HEK293 (cell line): ENCODE measurements around the gene SSPN.

Experiments
- CTCF ChIA-PET: fragments of 350-600 bp; formaldehyde crosslinking; extraction: SDS; loops from one replicate; lab custom pipeline; 2021; ENCODE audit warnings: antibody characterized with exemption; lab: Yijun Ruan, JAX
- POLR2A ChIA-PET: fragments of 300-600 bp; formaldehyde crosslinking; extraction: SDS; loops from one replicate; lab custom pipeline; 2020; ENCODE audit warnings: antibody characterized with exemption, inconsistent platforms; lab: Yijun Ruan, JAX
- H3K27ac ChIP-seq: fragments of 200-500 bp; sonication (Bioruptor generic); 2 replicates; pipeline ENCODE4 v1.5.1; 2014; ENCODE audit warnings: low read depth, low read length, control low read depth, inconsistent platforms; ENCODE audit errors: extremely low read depth
- H3K36me3 ChIP-seq, 2 experiments: fragments of 200-500 bp in 1 of 2; sonication (Bioruptor generic) in 1 of 2; 1 replicate in 1 of 2; 2 replicates in 1 of 2; pipeline ENCODE4 v1.5.1; 2014 to 2017; ENCODE audit warnings: inconsistent platforms in 2 of 2, low read length in 2 of 2; ENCODE audit not compliant: control insufficient read depth in 2 of 2, insufficient read depth in 1 of 2
- H3K4me1 ChIP-seq: fragments of 200-500 bp; sonication (Bioruptor generic); 2 replicates; pipeline ENCODE4 v1.5.1; 2014; ENCODE audit warnings: mild to moderate bottlenecking, low read length, inconsistent platforms; ENCODE audit not compliant: control insufficient read depth, insufficient read depth
- H3K4me3 ChIP-seq: 2 replicates; pipeline ENCODE4 v1.5.1; 2011; ENCODE audit warnings: low read depth, mild to moderate bottlenecking, control low read depth, low read length, moderate library complexity
- H3K9me3 ChIP-seq: fragments of 200-500 bp; sonication (Bioruptor generic); 2 replicates; pipeline ENCODE4 v1.5.1; 2014; ENCODE audit warnings: low read depth, low read length, inconsistent platforms; ENCODE audit not compliant: control insufficient read depth, insufficient read depth
- HOXC10 ChIP-seq: sonication (generic); formaldehyde crosslinking; IDR thresholded peaks from 2 replicates; pipeline ENCODE4 v1.8.1; 2023; ENCODE audit warnings: mild to moderate bottlenecking, missing genetic modification reagents
- IKZF3 ChIP-seq: fragments of 450-650 bp; IDR thresholded peaks from 2 replicates; pipeline ENCODE4 v1.5.0; 2018; ENCODE audit warnings: missing biosample characterization, mild to moderate bottlenecking, missing genetic modification characterization, moderate library complexity
- MEIS1 ChIP-seq: sonication (generic); formaldehyde crosslinking; IDR thresholded peaks from 2 replicates; pipeline ENCODE4 v1.8.1; 2022; ENCODE audit warnings: missing genetic modification reagents, mild to moderate bottlenecking, borderline replicate concordance
- SETDB1 ChIP-seq: IDR thresholded peaks from one replicate; pipeline ENCODE4 v1.6.1; 2017; ENCODE audit warnings: mild to moderate bottlenecking, low read length, moderate library complexity, mixed read lengths; ENCODE audit not compliant: insufficient read length
- SP7 ChIP-seq: fragments of 450-650 bp; formaldehyde crosslinking; IDR thresholded peaks from 2 replicates; pipeline ENCODE4 v1.5.1; 2016; ENCODE audit warnings: missing biosample characterization, missing genetic modification characterization
- TRIM28 ChIP-seq: IDR thresholded peaks from 2 replicates; pipeline ENCODE4 v1.6.1; 2011; ENCODE audit warnings: low read length, control low read depth, borderline replicate concordance
- ZFHX2 ChIP-seq: fragments of 450-650 bp; formaldehyde crosslinking; conservative IDR thresholded peaks from 2 replicates; pipeline ENCODE4 v1.5.1; 2016; ENCODE audit warnings: missing biosample characterization, missing genetic modification characterization
- ZNF223 ChIP-seq: fragments of 450-650 bp; formaldehyde crosslinking; IDR thresholded peaks from 2 replicates; pipeline ENCODE4 v1.5.1; 2016; ENCODE audit warnings: missing biosample characterization, missing genetic modification characterization
- ZNF266 ChIP-seq: fragments of 450-650 bp; formaldehyde crosslinking; IDR thresholded peaks from 2 replicates; pipeline ENCODE4 v1.5.1; 2016; ENCODE audit warnings: missing biosample characterization, missing genetic modification characterization, low read depth
- ZNF292 ChIP-seq: fragments of 450-650 bp; formaldehyde crosslinking; IDR thresholded peaks from 2 replicates; pipeline ENCODE4 v1.5.1; 2016; ENCODE audit warnings: low read depth, missing biosample characterization, missing genetic modification characterization, borderline replicate concordance
- ZNF501 ChIP-seq: fragments of 450-650 bp; formaldehyde crosslinking; IDR thresholded peaks from 2 replicates; pipeline ENCODE4 v1.5.1; 2016; ENCODE audit warnings: missing biosample characterization, missing genetic modification characterization
- ZNF560 ChIP-seq: fragments of 450-650 bp; formaldehyde crosslinking; IDR thresholded peaks from 2 replicates; pipeline ENCODE4 v1.5.1; 2017; ENCODE audit warnings: missing biosample characterization, missing genetic modification characterization, borderline replicate concordance
- ZNF654 ChIP-seq: fragments of 450-650 bp; formaldehyde crosslinking; IDR thresholded peaks from 2 replicates; pipeline ENCODE4 v1.5.1; 2016; ENCODE audit warnings: low read depth, missing biosample characterization, missing genetic modification characterization
- ZNF791 ChIP-seq: fragments of 450-650 bp; formaldehyde crosslinking; IDR thresholded peaks from 2 replicates; pipeline ENCODE4 v1.5.1; 2016; ENCODE audit warnings: missing biosample characterization, missing genetic modification characterization
- TF ChIP-seq, protein P1 (sequence below): fragments of 450-650 bp; formaldehyde crosslinking; IDR thresholded peaks from 2 replicates; pipeline ENCODE4 v1.5.1; 2016; ENCODE audit warnings: missing biosample characterization, missing genetic modification characterization
- TF ChIP-seq, protein P2 (sequence below): fragments of 450-650 bp; formaldehyde crosslinking; conservative IDR thresholded peaks from 2 replicates; pipeline ENCODE4 v1.5.1; 2016; ENCODE audit warnings: low read depth, missing biosample characterization, missing genetic modification characterization
- TF ChIP-seq, protein P3 (sequence below): fragments of 450-650 bp; formaldehyde crosslinking; IDR thresholded peaks from 2 replicates; pipeline ENCODE4 v1.5.1; 2016; ENCODE audit warnings: missing biosample characterization, missing genetic modification characterization, low read depth

Gene SSPN

DNA sequence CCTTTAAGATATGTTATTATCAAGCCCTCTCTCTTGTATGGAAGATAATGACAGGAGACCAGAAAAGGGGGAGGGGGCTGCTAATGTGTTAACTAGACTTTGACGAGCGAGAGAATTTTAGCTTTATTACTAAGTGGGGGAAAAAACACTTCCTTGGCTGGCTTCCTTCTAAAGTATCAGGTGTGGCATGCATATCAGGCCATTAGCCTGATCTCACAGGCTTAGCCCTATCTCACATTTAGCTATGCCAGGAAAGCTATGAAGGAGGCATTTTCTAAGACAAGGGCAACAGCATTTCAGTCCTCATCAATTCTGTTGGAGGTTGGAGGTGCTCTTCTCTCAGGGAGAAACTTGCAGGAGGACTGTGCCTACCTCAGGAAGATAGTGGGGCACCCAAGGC lies 9.9 kb downstream of the SSPN start:
- ChIA-PET POLR2A (no interaction called here), CTCF (no interaction called here)

DNA sequence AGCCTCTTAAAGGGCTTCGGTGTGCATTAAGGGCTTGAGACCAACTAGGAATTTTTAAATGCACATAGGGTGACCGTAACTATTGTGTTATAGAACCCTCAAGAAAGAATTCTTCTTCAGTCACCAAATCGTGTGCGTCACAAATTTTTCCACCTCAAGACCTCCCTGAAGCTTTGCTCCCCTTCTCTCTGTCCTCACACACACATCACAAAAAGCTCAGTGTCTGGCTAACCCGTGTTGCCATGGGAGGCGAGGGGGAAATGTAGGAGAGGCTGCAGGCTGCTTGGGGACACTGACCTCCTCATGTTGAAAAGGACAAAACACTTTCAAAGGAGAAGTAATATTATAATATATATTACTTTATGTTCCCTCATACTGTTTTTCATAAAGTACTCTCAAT lies 10.6 kb downstream of the SSPN start:
- Histone ChIP-seq H3K9me3 (no peaks in the 10 kb centered on the region), H3K4me3 (no peak overlapping the region), H3K36me3 (no peaks in the 10 kb centered on the region), H3K4me1 (no peaks in the 10 kb centered on the region), H3K27ac (no peak overlapping the region)
- TF ChIP-seq IKZF3 (tag by site-specific recombination) (no peak), ZNF560 (tag by site-specific recombination) (no peak), ZNF292 (tag by site-specific recombination) (no peak), ZNF791 (tag by site-specific recombination) (no peak), ZNF654 (tag by site-specific recombination) (no peak), TRIM28 (no peak), MEIS1 (CRISPR knock-in tag) (no peak)
- TF ChIP-seq, protein P1, sequence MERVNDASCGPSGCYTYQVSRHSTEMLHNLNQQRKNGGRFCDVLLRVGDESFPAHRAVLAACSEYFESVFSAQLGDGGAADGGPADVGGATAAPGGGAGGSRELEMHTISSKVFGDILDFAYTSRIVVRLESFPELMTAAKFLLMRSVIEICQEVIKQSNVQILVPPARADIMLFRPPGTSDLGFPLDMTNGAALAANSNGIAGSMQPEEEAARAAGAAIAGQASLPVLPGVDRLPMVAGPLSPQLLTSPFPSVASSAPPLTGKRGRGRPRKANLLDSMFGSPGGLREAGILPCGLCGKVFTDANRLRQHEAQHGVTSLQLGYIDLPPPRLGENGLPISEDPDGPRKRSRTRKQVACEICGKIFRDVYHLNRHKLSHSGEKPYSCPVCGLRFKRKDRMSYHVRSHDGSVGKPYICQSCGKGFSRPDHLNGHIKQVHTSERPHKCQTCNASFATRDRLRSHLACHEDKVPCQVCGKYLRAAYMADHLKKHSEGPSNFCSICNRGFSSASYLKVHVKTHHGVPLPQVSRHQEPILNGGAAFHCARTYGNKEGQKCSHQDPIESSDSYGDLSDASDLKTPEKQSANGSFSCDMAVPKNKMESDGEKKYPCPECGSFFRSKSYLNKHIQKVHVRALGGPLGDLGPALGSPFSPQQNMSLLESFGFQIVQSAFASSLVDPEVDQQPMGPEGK = no peak
- TF ChIP-seq, protein P2, sequence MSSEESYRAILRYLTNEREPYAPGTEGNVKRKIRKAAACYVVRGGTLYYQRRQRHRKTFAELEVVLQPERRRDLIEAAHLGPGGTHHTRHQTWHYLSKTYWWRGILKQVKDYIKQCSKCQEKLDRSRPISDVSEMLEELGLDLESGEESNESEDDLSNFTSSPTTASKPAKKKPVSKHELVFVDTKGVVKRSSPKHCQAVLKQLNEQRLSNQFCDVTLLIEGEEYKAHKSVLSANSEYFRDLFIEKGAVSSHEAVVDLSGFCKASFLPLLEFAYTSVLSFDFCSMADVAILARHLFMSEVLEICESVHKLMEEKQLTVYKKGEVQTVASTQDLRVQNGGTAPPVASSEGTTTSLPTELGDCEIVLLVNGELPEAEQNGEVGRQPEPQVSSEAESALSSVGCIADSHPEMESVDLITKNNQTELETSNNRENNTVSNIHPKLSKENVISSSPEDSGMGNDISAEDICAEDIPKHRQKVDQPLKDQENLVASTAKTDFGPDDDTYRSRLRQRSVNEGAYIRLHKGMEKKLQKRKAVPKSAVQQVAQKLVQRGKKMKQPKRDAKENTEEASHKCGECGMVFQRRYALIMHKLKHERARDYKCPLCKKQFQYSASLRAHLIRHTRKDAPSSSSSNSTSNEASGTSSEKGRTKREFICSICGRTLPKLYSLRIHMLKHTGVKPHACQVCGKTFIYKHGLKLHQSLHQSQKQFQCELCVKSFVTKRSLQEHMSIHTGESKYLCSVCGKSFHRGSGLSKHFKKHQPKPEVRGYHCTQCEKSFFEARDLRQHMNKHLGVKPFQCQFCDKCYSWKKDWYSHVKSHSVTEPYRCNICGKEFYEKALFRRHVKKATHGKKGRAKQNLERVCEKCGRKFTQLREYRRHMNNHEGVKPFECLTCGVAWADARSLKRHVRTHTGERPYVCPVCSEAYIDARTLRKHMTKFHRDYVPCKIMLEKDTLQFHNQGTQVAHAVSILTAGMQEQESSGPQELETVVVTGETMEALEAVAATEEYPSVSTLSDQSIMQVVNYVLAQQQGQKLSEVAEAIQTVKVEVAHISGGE (tag by site-specific recombination) = no peak
- POLR2A ChIA-PET = no interaction called here
- CTCF ChIA-PET = no interaction called here

More for the DNA sequence above, 9.9 kb downstream of the SSPN start:
- TF ChIP-seq HOXC10 (CRISPR knock-in tag) = no peak
- Histone ChIP-seq H3K36me3 (no peaks in the 10 kb centered on the region), H3K4me1 (no peaks in the 10 kb centered on the region), H3K27ac (no peak overlapping the region), H3K9me3 (no peaks in the 10 kb centered on the region), H3K4me3 (no peak overlapping the region)

DNA sequence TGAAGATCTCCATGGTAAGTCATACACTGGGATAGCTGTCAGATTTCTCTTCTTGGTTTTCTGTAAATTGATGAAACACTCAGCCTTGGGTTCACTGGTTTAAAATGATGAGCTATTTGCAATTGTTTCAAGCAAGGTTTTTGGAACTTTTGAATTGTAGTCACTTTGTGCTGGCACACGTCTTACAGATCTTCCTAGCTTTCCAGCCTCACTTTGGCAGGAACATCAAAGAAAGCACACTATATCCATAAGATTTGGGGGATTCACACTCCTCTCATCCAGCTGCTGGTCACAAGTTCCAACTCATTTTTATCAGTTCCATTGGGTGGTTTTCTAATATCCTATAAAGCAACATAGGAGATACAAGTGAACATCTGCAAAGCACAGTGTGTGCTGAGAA lies 16.0 kb downstream of the SSPN start:
- Histone ChIP-seq H3K9me3 (no peaks in the 10 kb centered on the region), H3K27ac (no peak overlapping the region), H3K36me3 (no peaks in the 10 kb centered on the region), H3K4me1 (no peaks in the 10 kb centered on the region), H3K4me3 (no peak overlapping the region)
- POLR2A ChIA-PET = no interaction called here
- CTCF ChIA-PET = interaction anchor here (0.7 to 1.1 kb wide), 2 partner anchors 20 to 239 kb away, joined by 3 read pairs; no protein-coding TSS in a partner anchor
- TF ChIP-seq ZNF501 (tag by site-specific recombination) (no peak), SP7 (no peak), ZFHX2 (tag by site-specific recombination) (no peak), ZNF223 (tag by site-specific recombination) (no peak), SETDB1 (no peak), ZNF266 (tag by site-specific recombination) (no peak)
- TF ChIP-seq, protein P3, sequence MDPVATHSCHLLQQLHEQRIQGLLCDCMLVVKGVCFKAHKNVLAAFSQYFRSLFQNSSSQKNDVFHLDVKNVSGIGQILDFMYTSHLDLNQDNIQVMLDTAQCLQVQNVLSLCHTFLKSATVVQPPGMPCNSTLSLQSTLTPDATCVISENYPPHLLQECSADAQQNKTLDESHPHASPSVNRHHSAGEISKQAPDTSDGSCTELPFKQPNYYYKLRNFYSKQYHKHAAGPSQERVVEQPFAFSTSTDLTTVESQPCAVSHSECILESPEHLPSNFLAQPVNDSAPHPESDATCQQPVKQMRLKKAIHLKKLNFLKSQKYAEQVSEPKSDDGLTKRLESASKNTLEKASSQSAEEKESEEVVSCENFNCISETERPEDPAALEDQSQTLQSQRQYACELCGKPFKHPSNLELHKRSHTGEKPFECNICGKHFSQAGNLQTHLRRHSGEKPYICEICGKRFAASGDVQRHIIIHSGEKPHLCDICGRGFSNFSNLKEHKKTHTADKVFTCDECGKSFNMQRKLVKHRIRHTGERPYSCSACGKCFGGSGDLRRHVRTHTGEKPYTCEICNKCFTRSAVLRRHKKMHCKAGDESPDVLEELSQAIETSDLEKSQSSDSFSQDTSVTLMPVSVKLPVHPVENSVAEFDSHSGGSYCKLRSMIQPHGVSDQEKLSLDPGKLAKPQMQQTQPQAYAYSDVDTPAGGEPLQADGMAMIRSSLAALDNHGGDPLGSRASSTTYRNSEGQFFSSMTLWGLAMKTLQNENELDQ (tag by site-specific recombination) = no peak
